ENCODE data around the gene GNAT2.

The GNAT2 gene

GRCh38 chr1:109654519-109654918 lies 35.1 kb upstream of the GNAT2 start:
- H3K4me3 ChIP-seq (ENCODE audit: control insufficient read depth, low read depth, low read length): no peak overlapping the region
- TF ChIP-seq, protein P1, sequence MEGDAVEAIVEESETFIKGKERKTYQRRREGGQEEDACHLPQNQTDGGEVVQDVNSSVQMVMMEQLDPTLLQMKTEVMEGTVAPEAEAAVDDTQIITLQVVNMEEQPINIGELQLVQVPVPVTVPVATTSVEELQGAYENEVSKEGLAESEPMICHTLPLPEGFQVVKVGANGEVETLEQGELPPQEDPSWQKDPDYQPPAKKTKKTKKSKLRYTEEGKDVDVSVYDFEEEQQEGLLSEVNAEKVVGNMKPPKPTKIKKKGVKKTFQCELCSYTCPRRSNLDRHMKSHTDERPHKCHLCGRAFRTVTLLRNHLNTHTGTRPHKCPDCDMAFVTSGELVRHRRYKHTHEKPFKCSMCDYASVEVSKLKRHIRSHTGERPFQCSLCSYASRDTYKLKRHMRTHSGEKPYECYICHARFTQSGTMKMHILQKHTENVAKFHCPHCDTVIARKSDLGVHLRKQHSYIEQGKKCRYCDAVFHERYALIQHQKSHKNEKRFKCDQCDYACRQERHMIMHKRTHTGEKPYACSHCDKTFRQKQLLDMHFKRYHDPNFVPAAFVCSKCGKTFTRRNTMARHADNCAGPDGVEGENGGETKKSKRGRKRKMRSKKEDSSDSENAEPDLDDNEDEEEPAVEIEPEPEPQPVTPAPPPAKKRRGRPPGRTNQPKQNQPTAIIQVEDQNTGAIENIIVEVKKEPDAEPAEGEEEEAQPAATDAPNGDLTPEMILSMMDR (IDR thresholded peaks at IDR 0.05; ENCODE audit: control insufficient read depth, insufficient read depth, low read depth, low read length, missing control alignments): no peak
- no peak for DNase-seq (ENCODE audit: low read depth)

- no peak for DNase-seq (ENCODE audit: low read depth)
Measured at GRCh38 chr1:109653306-109653705, 33.9 kb upstream of the GNAT2 start.

GRCh38 chr1:109652402-109652801 lies 33.0 kb upstream of the GNAT2 start:
- no peak overlapping the region for H3K4me3 ChIP-seq (ENCODE audit: control insufficient read depth, low read depth, low read length)
- TF ChIP-seq, protein P1 (IDR thresholded peaks at IDR 0.05; ENCODE audit: control insufficient read depth, insufficient read depth, low read depth, low read length, missing control alignments): no peak
- no peak for DNase-seq (ENCODE audit: low read depth)

More at GRCh38 chr1:109653306-109653705, 33.9 kb upstream of the GNAT2 start:
- TF ChIP-seq, protein P1 (IDR thresholded peaks at IDR 0.05; ENCODE audit: control insufficient read depth, insufficient read depth, low read depth, low read length, missing control alignments): no peak
- H3K4me3 ChIP-seq (ENCODE audit: control insufficient read depth, low read depth, low read length): no peak overlapping the region

- TF ChIP-seq, protein P1 (IDR thresholded peaks at IDR 0.05; ENCODE audit: control insufficient read depth, insufficient read depth, low read depth, low read length, missing control alignments): no peak
- no peak for DNase-seq (ENCODE audit: low read depth)
- no peak overlapping the region for H3K4me3 ChIP-seq (ENCODE audit: control insufficient read depth, low read depth, low read length)
Measured at GRCh38 chr1:109650609-109651008, 31.2 kb upstream of the GNAT2 start.

DNA sequence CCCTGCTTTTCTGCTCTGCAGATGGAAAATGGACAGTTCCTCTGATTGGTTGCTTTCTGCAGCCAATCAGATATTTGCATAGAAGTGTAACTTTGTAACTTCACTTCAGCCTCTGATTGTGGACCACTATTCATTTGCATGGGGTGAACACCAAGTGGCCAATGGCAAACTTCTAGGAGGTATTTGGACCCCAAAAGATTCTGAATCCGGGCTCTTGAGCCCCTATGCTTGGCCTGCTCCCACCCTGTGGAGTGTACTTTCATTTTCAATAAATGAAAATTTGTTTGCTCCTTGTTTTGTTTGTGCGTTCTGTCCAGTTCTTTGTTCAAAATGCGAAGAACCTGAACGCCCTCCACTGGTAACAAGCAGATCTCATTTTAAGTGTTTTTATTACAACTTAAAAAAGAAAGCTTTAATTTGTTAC lies 30.1 kb upstream of the GNAT2 start:
- TF ChIP-seq, protein P1 (IDR thresholded peaks at IDR 0.05; ENCODE audit: control insufficient read depth, insufficient read depth, low read depth, low read length, missing control alignments): peak; percentile 50
- peak; percentile 37 for DNase-seq (ENCODE audit: low read depth)
- H3K4me3 ChIP-seq (ENCODE audit: control insufficient read depth, low read depth, low read length): peak overlapping the region; percentile 27

GRCh38 chr1:109644670-109645069 lies 25.3 kb upstream of the GNAT2 start:
- TF ChIP-seq, protein P1 (IDR thresholded peaks at IDR 0.05; ENCODE audit: control insufficient read depth, insufficient read depth, low read depth, low read length, missing control alignments): no peak
- no peak for DNase-seq (ENCODE audit: low read depth)

More at GRCh38 chr1:109644670-109645069, 25.3 kb upstream of the GNAT2 start:
- H3K4me3 ChIP-seq (ENCODE audit: control insufficient read depth, low read depth, low read length): no peak overlapping the region

Measured in AG09309 (cell line).